Measurements from ENCODE around the gene NOM1.

NOM1 gene

DNA sequence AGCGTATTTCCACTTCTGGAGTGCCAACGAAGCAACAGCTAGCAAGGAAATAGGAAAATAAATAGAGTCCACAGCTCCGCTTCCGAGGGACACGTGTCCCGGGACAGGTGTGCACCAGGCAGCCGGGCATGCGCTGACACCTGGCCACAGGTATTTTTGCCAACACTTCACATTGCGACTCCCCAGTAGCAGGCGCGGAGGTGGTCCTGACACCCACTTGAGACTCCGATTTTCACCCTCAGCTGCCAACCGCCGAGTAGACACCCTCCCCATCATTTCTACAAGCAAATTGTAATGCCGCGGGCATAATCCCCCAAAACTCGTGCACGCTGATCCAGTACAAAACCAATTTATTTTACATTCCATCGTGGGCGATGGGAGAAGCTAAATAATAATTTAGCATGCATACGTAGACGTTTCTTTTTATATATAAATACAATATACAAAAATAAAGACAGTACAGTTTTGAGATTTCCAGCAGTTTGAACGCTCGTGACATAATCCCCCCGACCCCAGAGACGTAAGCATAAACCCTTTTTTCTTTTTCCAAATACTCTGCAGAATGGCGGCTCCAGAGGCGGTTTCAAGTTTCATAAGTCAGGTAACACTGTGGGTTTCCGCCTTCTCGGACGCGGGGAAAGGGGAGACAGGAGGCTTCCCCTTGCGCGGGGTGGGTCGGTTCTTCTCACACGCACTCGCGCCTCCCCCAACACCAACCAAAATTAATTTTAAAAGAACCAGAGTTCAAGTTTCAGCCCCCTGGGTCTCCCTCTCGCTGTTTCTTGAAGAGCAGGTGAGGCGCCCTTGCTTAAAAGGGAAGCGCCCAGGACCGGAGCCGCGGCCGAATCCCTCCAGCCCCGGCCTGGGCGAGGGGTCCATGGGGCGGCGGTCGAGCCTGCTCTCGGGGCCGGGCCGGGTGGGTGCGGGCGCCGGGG is 55.3 kb downstream of the NOM1 start:
- no peak for DNase-seq (ENCODE audit: low read depth)

DNA sequence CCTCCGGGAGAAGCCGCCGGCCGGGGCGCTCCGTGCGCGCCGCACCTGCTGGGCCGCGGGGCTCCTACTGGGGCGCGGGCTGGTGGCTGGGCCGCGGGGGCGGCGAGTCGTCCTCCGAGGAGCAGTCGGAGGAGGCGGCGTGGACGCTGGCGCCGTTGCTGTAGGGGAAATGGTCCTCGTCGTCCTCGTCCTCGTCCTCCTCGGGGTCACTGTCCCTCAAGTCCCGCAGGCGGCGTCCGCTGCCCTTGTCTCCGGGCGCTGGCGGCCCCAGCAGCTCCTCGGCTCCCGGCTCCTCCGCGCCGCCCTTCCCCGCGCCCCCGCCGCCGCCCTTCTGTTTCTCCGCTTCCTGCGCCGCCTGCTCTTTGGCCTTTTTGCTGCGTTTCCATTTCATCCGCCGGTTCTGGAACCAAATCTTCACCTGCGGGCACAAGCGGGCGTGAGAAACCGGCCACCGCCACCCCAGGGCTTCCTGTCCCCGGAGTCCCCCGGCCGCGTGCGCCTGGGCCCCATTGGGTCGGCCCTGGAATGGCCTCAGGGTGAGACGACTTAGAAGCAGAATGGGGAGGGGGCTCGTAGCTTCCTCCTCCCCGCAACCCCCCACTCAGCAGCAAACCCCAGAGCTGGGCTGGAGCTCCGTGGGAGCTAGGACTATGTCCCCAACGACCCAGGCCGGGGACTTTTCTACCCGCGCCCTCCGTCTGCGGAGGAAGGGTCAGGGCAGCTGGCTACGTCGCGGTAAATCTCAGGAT is 56.1 kb downstream of the NOM1 start:
- DNase-seq (ENCODE audit: low read depth) = no peak

DNA sequence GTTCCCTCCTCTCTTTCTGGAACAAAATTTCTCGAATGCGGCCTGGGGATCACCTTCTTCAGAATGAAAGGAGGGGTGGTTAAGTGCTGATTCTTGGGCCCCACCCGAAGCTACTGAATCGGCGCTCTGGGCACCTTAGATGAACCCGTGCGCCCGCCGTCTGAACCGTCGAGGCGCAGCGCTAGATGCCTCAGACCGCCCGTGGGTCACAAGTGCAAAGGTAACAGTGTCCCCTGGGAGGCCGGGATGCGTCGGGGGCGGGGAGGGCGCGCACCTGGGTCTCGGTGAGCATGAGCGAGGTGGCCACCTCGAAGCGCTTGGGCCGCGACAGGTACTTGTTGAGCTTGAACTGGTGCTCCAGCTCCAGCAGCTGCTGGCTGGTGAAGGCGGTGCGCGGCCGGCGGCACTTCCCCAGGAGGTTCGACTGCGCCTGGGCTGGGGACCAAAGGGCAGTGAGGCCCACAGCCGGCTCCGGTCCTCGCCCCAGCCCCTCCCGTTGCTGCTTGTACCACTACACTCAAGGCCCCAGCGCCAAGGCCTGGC is 56.8 kb downstream of the NOM1 start:
- DNase-seq (ENCODE audit: low read depth) = no peak

GRCh38 chr7:157006829-157007469 is 57.4 kb downstream of the NOM1 start:
- DNase-seq (ENCODE audit: low read depth) = no peak

GRCh38 chr7:157007470-157008066 is 58.1 kb downstream of the NOM1 start:
- DNase-seq (ENCODE audit: low read depth) = no peak

DNA sequence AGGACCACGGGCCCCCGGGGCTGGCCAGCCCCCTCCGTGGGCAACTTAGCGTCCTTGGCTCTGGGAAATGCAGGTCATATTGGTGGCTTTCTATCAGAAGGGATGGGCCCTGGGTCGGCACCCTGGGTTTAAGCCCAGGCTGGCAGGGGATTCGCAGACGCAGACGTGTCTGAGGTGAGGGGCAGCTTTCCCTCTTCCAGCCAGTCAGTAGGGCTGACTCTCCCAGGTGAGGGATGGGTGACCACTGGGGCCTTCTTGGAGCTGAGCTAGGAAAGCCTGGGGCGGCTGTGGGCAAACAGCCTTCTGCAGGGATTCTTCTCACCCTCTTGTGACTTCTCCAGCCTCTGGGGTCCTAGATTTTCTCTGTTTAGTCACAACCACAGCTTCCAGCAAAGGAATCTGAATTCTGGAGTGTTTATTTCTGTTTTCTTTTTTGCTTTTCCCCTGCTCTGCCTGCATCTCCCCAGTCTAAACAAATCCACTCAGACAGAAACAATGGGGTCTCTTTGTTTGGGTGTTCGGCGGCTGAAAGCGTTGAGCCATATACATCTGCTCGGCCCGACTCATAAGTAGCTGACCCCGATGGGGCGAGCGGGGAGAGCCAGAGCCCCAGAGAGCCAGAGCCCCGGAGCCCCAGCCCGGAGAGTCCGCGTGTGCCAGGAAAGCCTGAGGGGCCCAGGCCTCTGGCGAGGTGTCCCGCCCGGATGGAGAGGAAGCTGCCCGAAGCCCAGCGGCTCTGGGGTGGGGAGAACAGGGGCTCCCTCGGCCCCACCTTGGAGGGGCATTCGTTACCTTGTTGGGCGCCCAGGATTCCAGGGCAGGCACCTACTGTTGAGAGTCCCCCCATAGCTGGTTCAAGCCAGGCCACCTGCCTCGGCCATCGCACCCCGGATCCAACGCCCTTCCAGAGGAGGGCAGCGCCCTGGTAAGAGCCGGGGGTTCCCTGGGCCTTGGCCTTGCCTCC is 59.0 kb downstream of the NOM1 start:
- no peak for DNase-seq (ENCODE audit: low read depth)

- DNase-seq (ENCODE audit: low read depth) = no peak
Measured at GRCh38 chr7:157009170-157009777, 59.8 kb downstream of the NOM1 start.

GRCh38 chr7:157009778-157010587 is 60.5 kb downstream of the NOM1 start:
- DNase-seq (ENCODE audit: low read depth) = no peak

DNA sequence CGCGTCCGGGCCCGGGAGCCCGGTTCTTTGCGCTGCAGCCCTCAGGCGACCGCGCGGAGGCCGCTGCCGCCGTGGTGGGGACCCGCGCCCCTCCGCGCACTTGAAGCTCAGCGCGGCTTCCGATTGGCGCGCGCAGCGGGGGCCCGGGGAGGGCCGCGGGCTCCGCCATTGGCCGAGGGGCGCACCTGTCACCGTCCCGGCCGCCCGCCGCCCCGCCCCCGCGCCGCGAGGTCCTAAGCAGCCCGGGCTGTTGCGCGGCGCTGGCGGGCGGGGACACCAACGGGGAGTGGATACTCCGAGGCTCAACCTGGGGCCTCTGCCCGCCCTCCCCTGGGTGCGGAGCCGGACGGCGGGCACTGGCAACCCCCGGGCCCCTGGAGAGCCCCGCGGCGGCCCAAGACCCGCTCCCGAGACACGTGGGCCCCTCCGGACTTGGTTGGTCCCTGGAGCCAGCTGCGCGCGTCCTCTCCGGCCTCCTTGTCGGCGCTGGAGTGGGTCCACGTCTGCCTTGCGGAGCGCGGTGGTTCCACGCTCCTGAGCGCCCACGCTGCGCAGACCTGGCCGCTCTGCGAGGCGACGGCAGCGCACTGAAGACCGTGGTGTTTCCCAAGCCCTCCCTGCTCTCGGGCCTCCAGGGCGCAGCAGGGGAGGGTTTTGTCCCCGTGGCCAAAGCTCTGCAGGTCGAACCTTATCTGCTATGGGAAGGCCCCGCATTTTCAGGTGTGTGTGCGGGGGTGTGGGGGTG is 61.2 kb downstream of the NOM1 start, which contains the start of gene MNX1:
Gene MNX1, minus strand, starts transcription at position 76 of the 745 bp plus-strand sequence. CDS start 313 bp downstream, outside the sequence.
- no peak for DNase-seq (ENCODE audit: low read depth)

DNA sequence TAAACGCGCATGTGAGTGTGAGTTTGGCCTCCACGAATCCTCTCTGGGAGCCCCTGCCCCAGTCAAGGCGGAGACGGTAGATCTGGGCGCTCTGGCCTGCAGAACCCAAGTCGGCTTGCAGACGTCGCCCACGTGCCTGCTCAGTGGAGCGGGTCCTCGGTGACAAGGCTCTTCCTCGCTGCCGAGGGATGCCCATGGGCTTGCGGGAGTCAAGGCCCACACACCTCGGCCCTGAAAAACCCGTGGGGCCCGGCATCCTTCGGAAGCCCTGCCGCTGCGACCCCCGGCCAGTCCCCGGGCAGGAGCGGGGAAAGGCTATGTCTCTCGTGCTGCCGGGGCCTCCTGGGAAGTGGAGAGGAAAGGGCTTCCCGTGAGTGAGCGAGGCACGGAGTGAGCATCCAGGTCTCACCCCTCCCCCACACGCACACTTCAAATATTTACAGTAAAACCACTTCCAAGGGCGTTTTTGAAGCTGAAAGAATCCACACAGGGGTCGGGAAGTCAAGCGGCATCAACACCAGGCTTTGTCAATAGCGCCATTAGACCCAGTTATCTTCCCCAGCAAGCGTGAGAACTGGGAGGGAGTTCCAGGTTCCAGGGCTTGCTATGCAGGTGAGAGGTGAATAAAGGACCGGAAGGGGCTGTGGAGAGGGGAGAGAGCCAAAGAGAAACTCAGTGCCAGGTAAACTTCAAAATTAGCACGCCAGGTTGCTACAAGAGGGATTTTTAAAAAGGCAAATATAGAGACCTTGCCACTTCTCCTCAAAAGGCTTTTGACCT is 62.0 kb downstream of the NOM1 start:
- no peak for DNase-seq (ENCODE audit: low read depth)

- no peak for DNase-seq (ENCODE audit: low read depth)
Measured at GRCh38 chr7:157012113-157012547, 62.6 kb downstream of the NOM1 start.

DNA sequence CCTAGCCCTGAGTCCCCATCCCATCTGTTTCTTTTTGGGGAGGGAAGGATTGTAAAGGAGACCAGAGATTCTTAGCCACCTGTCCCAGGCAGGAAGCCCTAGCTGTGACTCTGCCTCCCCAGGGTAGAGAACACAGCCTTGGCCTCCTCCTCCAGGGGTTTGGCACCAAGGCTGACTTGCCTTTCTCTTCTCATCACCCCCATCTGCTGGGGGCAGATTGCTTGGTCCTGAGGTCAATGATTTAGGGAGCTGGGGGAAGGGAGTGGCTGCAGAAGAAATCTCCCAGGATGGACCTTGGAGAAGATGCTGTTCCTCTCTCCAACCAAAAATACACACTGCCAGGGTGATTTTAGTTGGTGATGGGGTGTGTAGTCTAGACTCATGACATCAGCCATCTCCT is 63.6 kb downstream of the NOM1 start:
- DNase-seq (ENCODE audit: low read depth) = no peak

- DNase-seq (ENCODE audit: low read depth) = no peak
Measured at GRCh38 chr7:157013602-157014549, 64.4 kb downstream of the NOM1 start.

DNA sequence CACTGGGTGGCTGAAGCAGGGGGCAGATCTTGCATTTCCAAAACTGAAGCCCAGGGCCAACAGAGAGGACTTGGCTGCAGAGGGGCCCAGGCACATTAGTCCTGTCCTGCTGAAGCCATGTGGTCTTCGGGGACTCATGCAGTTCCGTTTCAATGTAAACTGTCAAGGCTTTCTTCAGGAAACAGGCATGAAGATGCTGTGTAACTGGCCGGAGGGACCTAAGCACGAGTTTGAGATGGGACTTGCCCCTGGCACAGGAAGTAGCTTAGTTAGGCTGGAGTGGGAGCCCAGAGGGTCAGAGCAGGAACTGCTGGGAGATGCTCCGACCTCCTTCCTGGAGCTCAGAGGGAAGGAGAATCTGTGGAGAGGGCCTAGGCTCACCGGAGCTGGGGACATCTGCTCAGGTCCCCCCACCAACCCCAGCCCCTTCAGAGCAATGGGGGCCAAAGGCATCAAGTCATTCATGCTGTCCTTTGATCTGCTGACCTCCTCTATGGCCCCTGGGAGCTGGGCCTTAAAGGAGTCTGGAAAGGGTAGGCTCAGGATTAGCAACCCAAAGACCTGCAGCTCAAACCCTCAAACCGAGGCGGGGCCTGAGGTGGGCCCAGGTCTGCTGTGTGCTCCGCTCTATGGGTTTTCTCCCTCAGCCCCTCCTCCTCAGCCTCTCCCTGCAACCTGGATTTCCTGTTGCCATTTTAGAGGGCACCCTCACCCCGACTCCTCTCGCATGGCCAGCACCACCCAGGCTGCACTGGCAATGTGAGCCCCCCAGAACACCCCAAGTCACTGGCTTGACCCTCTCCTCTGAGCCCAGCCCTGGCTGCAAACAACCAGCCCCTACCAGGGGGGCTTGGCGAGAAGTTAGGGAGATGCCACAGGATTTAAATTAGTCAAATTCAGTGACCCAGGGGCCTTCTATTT is 65.4 kb downstream of the NOM1 start:
- no peak for DNase-seq (ENCODE audit: low read depth)

DNA sequence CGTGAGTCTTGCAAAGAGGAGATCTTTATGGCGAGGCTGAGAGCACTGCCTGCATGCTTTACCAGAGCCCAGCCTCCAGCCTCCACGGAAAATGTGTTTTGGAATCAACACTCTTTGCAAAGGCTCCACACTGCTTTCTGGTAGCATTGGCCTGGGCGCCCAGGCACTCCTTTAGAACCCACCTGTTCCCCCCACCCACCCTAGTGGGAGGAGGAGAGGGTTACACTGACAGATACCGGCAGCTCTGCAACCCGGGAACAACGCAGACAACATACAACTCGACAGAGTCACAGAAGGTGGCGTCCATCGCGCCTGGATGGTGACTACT is 66.5 kb downstream of the NOM1 start:
- DNase-seq (ENCODE audit: low read depth) = no peak
